OCI-LY7 (cell line): ENCODE measurements around the gene DET1. TPM values are rescaled to one million over a fixed set of nuclear protein-coding genes. Genes with fewer than 3 reads are reported as not detected.

Experiments used
- Bru-seq: library from RNA; stranded (reverse); fragments of 400-500 nt; gene quantifications from one replicate; lab custom pipeline; 2021; lab: Mats Ljungman, UMichigan
- BruChase-seq, 2 experiments: library from RNA; stranded (reverse); fragments of 400-500 nt; gene quantifications; one replicate each; lab custom pipeline; 2021; lab: Mats Ljungman, UMichigan
- BruUV-seq: library from RNA; stranded (reverse); fragments of 400-500 nt; replicated peaks from 2 replicates; lab custom pipeline; 2021; lab: Mats Ljungman, UMichigan
- CTCF ChIA-PET: fragments of 300-600 bp; sonication (Branson Sonifier 250); formaldehyde crosslinking; loops from one replicate; lab custom pipeline; 2022; ENCODE audit warnings: antibody characterized with exemption; ENCODE audit not compliant: unreplicated experiment; lab: Charles Lee
- POLR2A ChIA-PET: fragments of 300-600 bp; sonication (Branson Sonifier 250); formaldehyde crosslinking; loops from one replicate; lab custom pipeline; 2022; ENCODE audit warnings: antibody characterized with exemption; lab: Charles Lee
- DNase-seq: peaks from one replicate; pipeline ENCODE4 v3.0.0-alpha.2; 2015; ENCODE audit warnings: low spot score
- H2AFZ ChIP-seq: fragments of 200-600 bp; sonication (generic), shearing (Covaris generic); 2 replicates; pipeline ENCODE4 v1.6.1; 2014; ENCODE audit warnings: mild to moderate bottlenecking, antibody characterized with exemption, low read length, moderate library complexity
- H3K27ac ChIP-seq: fragments of 200-600 bp; sonication (generic); 2 replicates; pipeline ENCODE4 v1.5.1; 2014; ENCODE audit warnings: mixed run types, low read depth, mild to moderate bottlenecking, moderate library complexity, low read length, inconsistent platforms; ENCODE audit not compliant: poor library complexity, severe bottlenecking
- H3K36me3 ChIP-seq: fragments of 200-600 bp; sonication (generic); 2 replicates; pipeline ENCODE4 v1.6.1; 2014; ENCODE audit warnings: mild to moderate bottlenecking, antibody characterized with exemption, low read length, moderate library complexity, mixed read lengths; ENCODE audit not compliant: insufficient read depth
- H3K4me1 ChIP-seq: fragments of 200-600 bp; sonication (generic); 2 replicates; pipeline ENCODE4 v1.5.1; 2014; ENCODE audit warnings: mild to moderate bottlenecking, low read length; ENCODE audit not compliant: insufficient read depth, poor library complexity, severe bottlenecking
- H3K4me2 ChIP-seq: fragments of 200-600 bp; sonication (generic); 2 replicates; pipeline ENCODE4 v1.6.1; 2014; ENCODE audit warnings: mild to moderate bottlenecking, low read length
- H3K4me3 ChIP-seq: fragments of 200-600 bp; sonication (generic); 2 replicates; pipeline ENCODE4 v1.5.1; 2014; ENCODE audit warnings: mild to moderate bottlenecking, low read depth, low read length; ENCODE audit not compliant: poor library complexity, severe bottlenecking
- H3K79me2 ChIP-seq: fragments of 200-600 bp; sonication (generic); 2 replicates; pipeline ENCODE4 v1.6.1; 2016; ENCODE audit warnings: low read depth, mild to moderate bottlenecking, low read length, moderate library complexity, mixed read lengths; ENCODE audit not compliant: insufficient read depth
- H3K9me2 ChIP-seq: fragments of 200-600 bp; sonication (generic); 2 replicates; pipeline ENCODE4 v1.6.1; 2016; ENCODE audit warnings: mild to moderate bottlenecking, low read length, mixed read lengths; ENCODE audit not compliant: insufficient read depth
- H3K9me3 ChIP-seq: fragments of 200-600 bp; sonication (generic); 2 replicates; pipeline ENCODE4 v1.6.1; 2014; ENCODE audit warnings: mild to moderate bottlenecking, mixed run types, low read length, mixed read lengths
- H4K20me1 ChIP-seq: fragments of 200-600 bp; sonication (generic); 2 replicates; pipeline ENCODE4 v1.6.1; 2014; ENCODE audit warnings: mild to moderate bottlenecking, antibody characterized with exemption, low read length, moderate library complexity, mixed read lengths; ENCODE audit not compliant: insufficient read depth
- EZH2phosphoT487 ChIP-seq: fragments of 200-600 bp; sonication (generic); IDR thresholded peaks from 2 replicates; pipeline ENCODE4 v1.6.1; 2018; ENCODE audit warnings: low read depth, borderline replicate concordance, mild to moderate bottlenecking, mixed run types, antibody characterized with exemption, low read length, moderate library complexity, mixed read lengths
- intact Hi-C: fragments of 100-400 bp; cut with micrococcal nuclease; formaldehyde crosslinking; loops from one replicate; pipeline ENCODE4 v1.10.0; 2022; ENCODE audit not compliant: unreplicated experiment
- long read RNA-seq: library from polyadenylated mRNA; stranded (forward); transcript quantifications from one replicate; pipeline ENCODE4 v2.0.0, GENCODE V29; 2022
- total RNA-seq, 2 experiments: library from RNA; depleted of rRNA in 1 of 2; stranded (reverse); fragments of >200 nt in 1 of 2; shearing (Covaris generic) in 1 of 2; gene quantifications; 2 replicates each; pipeline ENCODE4 v1.2.3, GENCODE V29; 2014 to 2022
- TF ChIP-seq, protein P1 (sequence below): fragments of 200-600 bp; sonication (generic); conservative IDR thresholded peaks from 2 replicates; pipeline ENCODE4 v1.5.1; 2014; ENCODE audit warnings: mild to moderate bottlenecking, antibody characterized with exemption, low read length, moderate library complexity, mixed read lengths

DET1 gene
- total RNA-seq (2014; rRNA removed; shearing (Covaris generic)) (7.1 and 9.8 TPM in 2 replicates), total RNA-seq (2022) (9.7 and 9.8 TPM in 2 replicates), Bru-seq, nascent RNA (percentile 61 among the genes with signal in this experiment), BruChase-seq, experiment 1, labeled RNA remaining after a 6-hour chase (percentile 58 among the genes with signal in this experiment), BruChase-seq, experiment 2, labeled RNA remaining after a 2-hour chase (percentile 62 among the genes with signal in this experiment)
- long read RNA-seq, transcript DET1-201 (5 exons, 2,267 nt) = major isoform, 5 of 19 reads
- long read RNA-seq, partial matches to known transcripts = 2 of 19 reads
- long read RNA-seq, other reads (novel, unspliced or antisense) = 10 of 19 reads

DNA sequence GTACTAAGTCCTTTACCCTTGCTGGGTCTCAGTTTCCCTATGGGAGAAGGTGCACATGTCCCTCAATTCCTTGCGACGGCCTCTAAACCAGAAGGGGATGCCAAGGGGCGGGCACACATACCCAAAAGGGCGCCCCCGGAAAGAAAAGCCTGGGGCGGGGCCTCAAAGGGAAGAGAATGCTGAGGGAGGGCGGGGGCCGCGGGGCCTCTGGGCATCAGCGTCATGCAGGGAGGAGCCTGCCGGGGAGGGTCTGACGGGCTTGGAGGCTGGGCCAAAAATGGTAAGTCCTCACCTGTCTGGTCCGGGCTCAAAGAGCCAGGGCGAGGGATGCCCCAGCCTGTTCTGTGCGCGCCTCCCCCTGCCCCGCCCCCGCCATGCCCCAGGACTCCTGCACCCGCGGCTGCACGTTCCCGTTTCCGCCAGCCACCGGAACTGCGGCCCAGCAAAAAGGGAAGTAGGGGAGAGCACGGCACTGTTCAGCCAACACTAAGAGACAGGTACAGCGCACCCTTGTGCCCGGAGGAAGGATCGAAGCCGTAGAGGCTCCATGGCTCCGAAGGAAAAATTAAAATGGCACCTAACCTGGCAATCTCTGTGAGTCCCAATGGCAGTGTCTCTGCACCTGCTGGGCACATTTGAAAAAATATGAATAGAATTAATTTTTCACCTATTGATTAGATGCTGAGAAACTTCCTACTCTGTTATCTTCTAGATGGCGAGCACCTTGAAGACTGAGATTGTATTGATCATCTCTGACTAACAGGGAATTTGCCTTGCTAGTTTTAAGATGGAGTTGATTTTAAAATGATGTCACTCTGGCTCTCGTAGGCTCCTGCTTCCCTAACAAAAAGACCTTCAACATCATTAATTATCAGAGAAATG is at the start of gene DET1:
TSS of gene DET1 (minus strand) at position 434 of the 882 bp plus-strand sequence. CDS start 14,976 bp downstream, outside the sequence.
- peak; percentile 97 for DNase-seq
- intact Hi-C loops = loop anchor here (2.0 to 5.0 kb wide), 2 partner anchors 76 to 80 kb away; partner anchors contain the start of genes AEN, MRPL46 and MRPS11
- Histone ChIP-seq H3K36me3 (no peaks in the 10 kb centered on the region), H3K9me3 (no peaks in the 10 kb centered on the region; the same call in 1 of the 2 replicates), H3K9me2 (no peaks in the 10 kb centered on the region), H3K27ac (peak within 1 kb of the TSS; percentile 72), H3K4me3 (peak within 1 kb of the TSS; percentile 85), H2AFZ (peak within 1 kb of the TSS; percentile 100), H3K79me2 (peaks cover 8% of the 10 kb centered on the region; the same call in 1 of the 2 replicates), H3K4me2 (peak within 1 kb of the TSS; percentile 77), H3K4me1 (peaks cover 12% of the 10 kb centered on the region), H4K20me1 (no peaks in the 10 kb centered on the region)
- ChIA-PET CTCF (no interaction called here), POLR2A (no interaction called here)
- BruUV-seq = no TSS peak
- TF ChIP-seq, protein P1, sequence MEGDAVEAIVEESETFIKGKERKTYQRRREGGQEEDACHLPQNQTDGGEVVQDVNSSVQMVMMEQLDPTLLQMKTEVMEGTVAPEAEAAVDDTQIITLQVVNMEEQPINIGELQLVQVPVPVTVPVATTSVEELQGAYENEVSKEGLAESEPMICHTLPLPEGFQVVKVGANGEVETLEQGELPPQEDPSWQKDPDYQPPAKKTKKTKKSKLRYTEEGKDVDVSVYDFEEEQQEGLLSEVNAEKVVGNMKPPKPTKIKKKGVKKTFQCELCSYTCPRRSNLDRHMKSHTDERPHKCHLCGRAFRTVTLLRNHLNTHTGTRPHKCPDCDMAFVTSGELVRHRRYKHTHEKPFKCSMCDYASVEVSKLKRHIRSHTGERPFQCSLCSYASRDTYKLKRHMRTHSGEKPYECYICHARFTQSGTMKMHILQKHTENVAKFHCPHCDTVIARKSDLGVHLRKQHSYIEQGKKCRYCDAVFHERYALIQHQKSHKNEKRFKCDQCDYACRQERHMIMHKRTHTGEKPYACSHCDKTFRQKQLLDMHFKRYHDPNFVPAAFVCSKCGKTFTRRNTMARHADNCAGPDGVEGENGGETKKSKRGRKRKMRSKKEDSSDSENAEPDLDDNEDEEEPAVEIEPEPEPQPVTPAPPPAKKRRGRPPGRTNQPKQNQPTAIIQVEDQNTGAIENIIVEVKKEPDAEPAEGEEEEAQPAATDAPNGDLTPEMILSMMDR = peak; percentile 82
- TF ChIP-seq EZH2phosphoT487 = no peak

DNA sequence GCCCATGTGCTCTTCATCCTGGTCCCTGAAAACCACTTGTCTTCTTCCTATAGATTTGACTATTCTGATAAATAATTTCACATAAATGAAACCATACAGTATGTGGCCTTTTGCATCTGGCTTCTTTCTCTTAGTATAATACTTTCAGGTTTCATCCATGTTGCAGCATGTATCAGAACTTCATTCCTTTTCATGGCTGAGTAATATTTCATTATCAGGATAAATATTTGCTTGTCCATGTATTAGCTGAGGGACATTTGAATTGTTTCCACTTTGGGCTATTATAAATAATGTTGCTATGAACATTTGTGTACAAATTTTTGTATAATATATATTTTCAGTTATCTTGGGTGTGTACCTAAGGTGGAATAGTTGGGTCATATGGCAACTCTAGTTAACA is 44.9 kb upstream of the DET1 start:
- H4K20me1 ChIP-seq = no peaks in the 10 kb centered on the region
- H3K4me2 ChIP-seq = no peak overlapping the region
- POLR2A ChIA-PET = interaction anchor here (0.6 kb wide), 1 partner anchor 207 kb away, joined by 3 read pairs; no protein-coding TSS in a partner anchor
- no TSS peak for BruUV-seq
- intact Hi-C loops = no loop called here
- no peak overlapping the region for H3K27ac ChIP-seq
- no peaks in the 10 kb centered on the region for H3K79me2 ChIP-seq
- no peak for TF ChIP-seq EZH2phosphoT487
- TF ChIP-seq, protein P1 = no peak
- no peak overlapping the region for H3K4me3 ChIP-seq
- H3K36me3 ChIP-seq = no peaks in the 10 kb centered on the region
- CTCF ChIA-PET = no interaction called here
- no peaks in the 10 kb centered on the region for H3K4me1 ChIP-seq
- no peaks in the 10 kb centered on the region for H3K9me3 ChIP-seq
- no peaks in the 10 kb centered on the region for H3K9me2 ChIP-seq
- no peak overlapping the region for H2AFZ ChIP-seq
- DNase-seq = no peak
